NCI-H2107 treated with DMSO at 0.1 percent for 48 hours (cell line): ENCODE data around the gene CEP89.
"Not testable (repeated sequence)": the region's sequence is repeated elsewhere in the genome, so short reads cannot be mapped to it uniquely, and the experiment has no call there.

Experiments
- DNase-seq: peaks from one replicate; lab custom pipeline; 2025; ENCODE audit not compliant: unreplicated experiment; lab: John Stamatoyannopoulos, UW

Gene CEP89

DNA sequence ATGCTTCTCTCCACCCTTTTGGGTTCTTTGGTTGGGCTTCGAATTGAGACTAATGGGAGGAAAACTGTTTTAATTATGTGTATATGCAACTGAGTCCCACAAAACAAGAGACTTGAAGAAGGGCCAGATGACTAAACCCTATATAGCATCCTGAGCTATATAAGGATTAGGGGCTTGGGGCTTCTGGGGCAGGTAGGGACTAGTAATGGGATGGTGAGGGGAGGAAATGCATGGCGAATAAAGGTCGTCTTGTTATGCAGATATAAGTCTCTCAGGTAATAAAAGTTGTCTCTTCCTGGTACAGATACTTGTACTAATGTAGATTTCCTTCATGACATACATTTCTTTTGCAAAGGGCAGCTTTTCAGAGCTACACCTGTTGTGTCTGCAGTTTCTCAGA, 99.4 kb downstream of the CEP89 start:
- no peak for DNase-seq

DNA sequence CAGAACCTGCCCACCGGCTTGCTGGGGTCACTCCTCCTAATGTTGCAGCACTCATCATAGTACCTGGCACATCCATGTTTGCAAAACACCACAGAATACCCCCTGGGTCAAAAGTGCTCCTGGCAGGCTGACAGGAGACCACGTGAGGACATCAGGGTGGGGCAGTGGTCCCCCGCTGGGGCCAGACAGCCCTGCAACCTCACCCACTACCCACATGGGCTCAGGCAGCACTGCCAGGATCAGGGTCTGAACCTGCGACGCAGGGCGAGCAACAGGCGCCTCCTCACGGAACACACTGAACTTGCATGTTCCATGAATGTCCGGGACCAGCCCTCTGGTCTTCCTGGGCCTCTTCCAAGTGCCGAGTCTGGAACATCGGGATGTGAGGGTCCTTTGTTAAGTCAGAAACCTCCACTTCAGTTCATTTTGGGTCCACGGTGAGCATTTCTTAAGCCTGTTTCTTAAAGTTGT, 100.7 kb downstream of the CEP89 start:
- no peak for DNase-seq

DNA sequence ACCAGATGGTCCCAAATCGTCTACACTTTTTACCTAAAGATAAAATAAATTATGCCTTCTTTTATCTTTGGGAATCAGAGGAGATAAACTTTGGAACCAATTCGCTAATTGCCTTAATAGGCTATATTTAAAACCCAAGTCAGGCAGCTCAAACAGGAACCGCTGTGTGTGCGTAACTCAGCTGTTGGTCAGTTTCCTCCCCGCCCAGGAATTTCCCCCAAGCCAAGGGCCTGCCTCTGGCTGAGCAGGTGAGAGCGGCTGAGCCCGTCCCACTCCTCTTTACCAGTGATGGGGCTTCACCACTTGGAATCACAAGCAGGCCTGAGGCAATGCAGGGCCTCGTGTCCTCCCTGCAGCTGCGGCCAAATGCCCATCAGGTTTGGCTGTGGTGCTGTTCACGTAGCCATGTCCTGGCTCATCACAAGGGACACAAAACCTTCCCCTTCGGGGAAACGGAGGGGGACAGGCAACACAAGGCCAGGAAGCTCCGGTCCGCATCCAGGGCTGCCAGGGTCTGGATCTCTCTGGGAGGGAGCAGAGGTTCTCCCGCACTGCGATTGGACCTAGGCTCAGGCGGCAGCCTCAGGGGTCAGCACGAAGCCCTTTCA, 101.7 kb downstream of the CEP89 start:
- DNase-seq = no peak

DNA sequence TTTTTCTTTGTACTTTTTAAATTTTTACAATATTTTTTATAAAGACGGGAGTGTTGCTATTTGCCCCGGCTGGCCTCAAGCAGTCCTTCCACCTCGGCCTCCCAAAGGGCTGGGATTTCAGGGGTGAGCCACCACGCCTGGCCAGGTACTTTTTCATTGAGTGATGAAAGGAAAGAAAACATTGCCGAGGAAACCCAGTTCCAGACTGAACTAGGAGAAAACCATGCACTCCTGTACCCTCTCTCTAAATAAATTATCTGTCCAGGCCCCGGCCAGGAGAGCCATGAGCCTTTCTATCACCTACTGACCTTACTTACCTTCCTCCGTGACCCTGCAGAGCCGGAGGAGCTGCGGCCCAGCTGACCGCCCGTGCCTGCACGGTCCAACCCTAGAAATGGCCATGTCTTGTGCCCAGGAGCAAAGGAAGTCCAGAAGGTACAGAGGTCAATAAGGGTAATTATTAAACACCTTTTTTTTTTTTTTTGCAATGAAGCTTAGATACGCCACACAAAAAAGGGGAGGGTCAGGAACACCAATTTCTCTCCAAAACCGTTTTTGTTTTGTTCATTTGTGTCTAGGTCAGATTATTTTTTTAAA, 102.3 kb downstream of the CEP89 start, which contains the start of gene SLC7A9:
Gene SLC7A9 (minus strand): TSS at position 399 of the 597 bp plus-strand sequence. CDS start 1,233 bp downstream, outside the sequence.
- DNase-seq = no peak

DNA sequence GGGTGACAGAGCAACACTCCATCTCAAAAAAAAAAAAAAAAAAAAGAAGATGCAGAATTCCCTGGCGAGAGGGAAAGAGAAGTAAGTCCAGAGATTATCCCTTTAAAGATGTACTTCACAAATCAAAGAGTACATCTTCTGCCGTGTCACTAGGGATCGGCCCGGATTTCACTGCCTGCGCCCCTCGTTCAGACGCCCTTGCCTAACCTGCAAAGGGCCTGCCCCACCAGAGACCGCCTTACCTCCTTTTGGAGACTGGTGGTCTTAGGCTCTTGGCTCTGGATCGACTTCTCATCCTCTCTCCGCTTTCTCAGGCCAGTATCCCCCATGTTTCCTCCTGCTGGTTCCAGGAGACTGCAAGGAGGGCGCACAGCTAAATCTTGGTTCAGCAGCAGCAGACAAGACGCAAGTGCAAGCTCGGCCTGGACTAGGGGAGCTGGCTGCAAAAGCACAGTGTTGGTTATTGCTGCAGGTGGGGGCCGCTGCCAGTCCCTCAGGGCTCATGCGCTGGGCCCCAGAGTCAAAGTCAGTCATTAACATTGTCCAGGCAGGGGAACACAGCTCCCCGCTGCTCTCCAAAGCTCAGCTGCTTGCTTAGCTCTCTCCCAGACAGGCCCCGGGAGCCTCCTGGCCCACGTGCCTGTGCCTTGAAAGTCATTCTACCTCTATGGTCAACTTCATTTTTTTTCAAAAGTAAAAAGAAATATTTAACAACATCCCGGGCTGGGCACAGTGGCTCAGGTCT, 103.4 kb downstream of the CEP89 start:
- no peak for DNase-seq

DNA sequence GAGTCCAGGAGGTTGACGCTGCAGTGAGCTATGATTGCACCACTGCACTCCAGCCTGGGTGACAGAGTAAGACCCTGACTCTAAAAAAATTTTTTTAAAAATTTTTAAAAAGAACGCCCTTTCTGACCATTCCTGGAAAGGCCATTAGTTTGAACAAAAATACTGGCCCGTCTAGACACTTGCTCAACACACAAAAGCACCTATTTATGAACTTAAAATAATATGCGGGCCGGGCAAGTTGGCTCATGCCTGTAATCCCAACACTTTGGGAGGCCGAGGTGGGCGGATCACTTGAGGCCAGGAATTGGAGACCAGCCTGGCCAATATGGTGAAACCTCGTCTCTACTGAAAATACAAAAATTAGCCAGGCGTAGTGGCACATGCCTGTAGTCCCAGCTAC, 104.3 kb downstream of the CEP89 start:
- DNase-seq = not testable (repeated sequence)

DNA sequence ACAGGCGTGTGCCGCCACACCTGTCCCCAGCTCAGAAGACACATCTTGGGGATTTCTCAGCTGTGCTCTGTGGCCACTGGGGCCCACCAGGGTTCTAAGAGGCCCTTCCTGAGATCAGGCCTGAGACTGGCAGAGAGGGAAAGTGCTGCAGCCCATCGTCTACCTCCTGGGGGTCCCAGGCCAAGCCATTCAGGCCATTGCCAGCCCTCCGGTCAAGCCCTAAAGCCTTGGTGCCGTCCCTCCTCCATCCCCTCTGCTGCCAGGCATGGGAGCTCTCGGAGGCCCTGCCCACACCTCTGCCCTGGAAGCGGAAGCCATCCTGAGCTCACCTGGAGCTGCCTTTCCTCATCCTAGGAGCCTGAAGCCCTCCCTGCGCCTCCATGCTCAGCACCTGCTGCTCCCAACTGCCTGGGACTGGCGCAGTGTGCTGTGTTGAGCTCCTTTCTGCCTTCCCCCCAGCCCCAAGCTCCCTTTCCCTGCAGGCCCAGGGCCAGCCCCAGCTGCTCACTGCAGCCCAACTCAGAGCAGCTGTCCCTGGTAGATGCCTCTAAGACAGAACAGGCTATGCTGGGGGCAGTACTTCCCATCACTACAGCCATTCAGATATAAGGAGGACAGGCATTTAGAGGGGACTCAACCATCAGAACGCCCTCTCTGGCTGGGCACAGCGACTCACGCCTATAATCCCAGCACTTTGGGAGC, 105.0 kb downstream of the CEP89 start:
- no peak for DNase-seq

DNA sequence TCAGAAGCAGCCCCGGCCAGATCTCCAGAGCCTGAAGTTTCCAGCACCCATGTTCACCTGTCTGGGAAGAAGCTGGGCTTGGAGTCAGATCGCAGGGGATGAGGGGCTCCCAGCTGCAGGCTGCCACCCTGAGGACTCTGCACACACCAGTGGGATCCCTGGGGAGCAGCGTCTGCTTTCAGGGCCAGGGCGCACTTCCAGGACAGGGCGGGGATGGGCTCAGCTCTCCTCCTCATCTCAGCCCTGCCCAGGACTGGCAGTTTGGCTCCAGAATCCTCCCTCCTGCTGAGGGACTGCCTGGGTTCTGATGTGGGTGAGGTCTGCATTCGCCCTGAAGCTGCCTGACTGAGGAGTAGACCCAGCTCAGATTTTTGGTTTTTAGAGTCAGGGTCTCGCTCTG, 105.7 kb downstream of the CEP89 start:
- DNase-seq = no peak

DNA sequence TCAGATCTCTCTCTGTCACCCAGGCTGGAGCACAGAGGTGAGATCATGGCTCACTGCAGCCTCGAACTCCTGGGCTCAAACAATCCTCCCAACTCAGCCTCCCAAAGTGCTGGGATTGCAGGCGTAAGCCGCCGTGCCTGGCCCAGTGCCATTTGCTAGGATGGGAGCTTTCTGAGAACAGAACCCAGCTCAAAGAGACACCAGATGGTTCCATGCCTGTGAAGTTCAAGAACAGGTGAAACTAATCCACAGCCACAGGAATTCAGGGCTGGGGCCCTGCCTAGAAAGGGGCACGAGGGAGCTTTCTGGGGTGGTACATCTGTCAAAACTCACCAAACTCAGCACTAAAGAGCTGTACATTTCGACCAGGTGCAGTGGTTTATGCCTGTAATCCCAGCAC, 106.4 kb downstream of the CEP89 start:
- DNase-seq = no peak

DNA sequence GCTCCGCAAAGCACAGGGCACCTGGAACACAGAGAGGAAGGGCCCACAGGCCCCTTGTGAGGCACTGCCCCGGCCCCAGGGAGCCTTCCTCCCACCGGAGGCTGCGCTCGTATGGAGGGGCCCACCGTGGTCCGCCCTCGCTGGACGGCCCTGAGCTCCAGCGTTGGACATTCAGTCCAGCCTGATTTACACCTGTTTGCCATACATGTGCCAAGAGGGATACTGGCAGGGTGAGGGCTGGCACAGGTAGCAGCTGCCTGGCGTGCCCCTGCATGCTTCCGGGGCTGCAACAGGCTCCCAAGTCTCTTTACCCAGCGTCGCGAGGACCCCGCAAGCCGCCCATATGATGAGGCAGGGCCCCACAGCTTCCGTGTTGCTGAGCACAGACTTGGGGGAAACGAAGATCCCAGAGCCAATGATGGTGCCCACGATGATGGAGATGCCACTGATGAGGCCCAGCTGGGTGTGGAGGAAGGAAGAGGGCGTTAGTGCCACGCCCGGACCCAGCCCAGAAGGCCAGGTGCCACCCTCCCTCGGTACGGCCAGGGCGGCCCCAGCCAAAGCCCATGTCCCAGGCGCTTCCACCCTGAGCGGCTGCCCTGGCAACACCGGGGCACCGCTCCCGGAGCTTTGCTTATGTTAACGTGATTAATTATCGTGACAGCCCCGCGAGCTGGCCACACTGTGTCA, 107.3 kb downstream of the CEP89 start:
- no peak for DNase-seq

DNA sequence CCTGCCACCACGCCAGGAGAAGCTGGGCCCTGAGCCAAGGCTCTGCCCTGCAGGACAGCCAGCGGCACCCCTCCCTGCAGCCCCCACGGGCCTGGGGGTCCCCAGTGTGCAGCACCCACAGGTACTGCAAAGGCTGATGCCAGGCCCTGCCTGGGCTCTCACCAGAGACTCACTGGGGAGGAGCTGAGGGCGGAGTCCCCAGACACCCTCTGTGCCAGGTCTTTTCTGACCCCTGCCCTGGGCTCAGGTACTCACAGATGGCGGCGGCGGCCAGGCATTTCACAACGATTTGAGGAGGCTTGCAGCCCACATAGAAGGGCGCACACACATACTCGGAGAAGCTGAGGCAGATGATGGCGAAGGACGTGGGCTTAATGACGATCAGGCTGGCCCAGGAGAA, 107.9 kb downstream of the CEP89 start:
- no peak for DNase-seq

DNA sequence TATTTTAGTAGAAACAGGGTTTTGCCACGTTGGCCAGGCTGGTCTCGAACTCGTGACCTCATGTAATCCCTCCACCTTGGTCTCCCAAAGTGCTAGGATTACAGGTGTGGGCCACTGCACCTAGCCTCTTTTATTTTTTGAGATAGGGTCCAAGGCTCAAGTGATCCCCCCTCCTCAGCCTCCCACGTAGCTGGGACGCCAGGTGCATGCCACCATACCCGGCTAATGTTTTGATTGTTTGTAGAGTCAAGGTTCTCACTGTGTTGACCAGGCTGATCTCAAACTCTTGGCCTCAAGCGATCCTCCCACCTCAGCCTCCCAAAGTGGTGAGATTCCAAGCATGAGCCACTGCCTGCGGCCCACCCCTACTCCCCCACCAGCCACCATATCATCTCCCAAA, 108.5 kb downstream of the CEP89 start:
- no peak for DNase-seq

DNA sequence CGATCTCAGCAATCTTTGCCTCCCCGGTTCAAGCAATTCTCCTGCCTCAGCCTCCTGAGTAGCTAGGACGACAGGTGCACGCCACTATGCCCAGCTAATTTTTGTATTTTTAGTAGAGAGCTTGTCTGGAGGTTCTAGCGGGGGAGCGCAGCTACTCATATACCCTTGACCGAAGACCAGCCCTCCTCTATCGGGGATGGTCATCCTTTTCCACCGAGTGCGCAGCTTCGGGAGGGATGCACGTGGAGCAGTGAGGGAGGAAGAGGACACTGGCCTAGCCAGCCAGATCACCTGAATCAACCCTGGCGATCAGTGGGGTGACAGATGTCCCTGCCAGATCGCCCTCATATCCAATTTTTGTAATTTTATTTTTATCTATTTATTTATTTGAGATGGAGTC, 109.0 kb downstream of the CEP89 start:
- DNase-seq = no peak

DNA sequence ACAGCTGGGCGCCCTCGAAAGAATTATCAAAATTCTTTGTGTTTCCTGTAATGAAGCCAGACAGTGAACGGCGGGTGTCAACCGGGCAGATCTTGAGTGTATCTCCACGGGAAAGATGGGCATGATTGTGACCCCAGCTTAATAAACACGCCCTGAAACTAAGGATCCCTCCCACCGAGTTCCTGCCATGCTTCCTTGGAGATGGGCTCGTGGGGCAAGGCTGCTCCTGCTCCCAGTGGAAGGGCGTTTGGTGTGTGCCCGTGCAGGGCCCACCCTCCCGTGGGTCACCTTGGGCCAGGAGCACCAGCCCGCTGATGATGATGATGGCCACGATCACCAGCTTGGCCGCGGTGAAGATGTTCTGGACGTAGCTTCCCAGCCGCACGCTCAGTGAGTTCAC, 109.6 kb downstream of the CEP89 start:
- no peak for DNase-seq

DNA sequence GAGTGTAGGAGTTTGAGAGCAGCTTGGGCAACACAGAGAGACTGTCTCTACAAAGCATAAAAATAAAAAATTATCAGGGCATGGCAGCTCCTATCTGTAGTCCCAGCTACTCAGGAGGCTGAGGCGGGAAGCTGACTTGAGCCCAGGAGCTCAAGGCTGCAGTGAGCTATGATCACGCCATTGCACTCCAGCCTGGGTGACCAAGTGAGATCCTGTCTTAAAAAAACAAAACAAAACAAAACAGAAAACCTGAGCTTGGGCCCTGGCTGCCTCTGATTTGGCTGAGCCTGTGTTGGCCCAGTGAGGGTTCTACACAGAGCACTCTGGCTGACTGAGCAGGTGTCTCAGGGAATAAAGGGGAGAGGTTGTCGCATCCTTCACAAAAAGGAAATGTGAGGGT, 110.2 kb downstream of the CEP89 start:
- no peak for DNase-seq

DNA sequence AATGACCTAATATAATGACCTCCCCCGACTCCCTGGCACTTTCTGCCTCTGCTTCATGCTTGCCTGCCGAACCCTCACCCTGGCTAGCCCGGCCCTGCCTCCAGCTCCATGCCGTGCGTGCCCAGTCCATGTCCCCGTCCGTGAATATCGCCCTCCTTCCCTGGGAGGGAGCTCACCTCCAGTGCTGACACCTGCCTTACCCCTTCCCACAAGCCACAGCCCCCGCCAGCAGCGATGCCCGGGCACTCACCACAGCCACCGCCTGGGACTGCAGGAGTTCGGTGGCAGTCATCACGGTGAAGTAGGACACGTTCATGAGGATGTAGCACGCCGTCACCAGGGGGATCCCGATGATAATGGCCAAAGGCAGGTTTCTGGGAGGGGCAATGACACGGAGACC, 112.2 kb downstream of the CEP89 start:
- no peak for DNase-seq

DNA sequence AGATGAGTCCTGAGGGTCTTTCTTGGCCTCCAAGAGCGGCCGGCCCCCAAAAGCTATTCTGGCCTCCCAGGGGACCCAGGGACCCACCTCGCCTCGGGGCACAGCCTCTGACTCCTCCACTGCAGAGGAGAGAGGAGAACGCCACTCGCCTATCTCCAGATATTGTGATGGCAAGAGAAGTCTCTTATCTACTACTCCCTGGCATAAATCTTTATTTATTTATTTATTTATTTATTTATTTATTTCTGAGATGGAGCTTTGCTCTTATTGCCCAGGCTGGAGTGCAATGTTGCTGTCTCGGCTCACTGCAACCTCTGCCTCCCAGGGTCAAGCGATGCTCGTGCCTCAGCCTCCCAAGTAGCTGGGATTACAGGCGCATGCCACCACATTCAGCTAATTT, 113.2 kb downstream of the CEP89 start:
- no peak for DNase-seq

DNA sequence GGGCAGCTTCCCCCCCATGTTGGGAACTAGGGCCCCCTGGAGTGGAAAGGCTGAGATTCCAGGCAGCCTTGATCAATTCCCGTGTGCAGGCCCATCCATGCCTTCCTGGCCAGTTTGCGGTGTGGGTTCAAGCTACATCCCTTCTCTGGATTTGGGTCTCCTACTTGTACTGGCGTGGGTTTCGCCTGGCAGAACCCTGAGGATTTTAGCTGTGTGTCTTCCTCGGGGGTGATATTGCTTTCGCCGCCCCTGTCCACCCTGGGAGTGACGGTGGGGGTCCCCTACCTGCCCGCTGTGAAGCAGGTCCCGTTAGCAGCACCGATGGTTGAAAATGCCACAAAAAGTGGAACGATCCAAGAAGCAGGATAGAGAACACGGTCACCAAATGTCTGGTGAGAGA, 113.6 kb downstream of the CEP89 start:
- DNase-seq = no peak

DNA sequence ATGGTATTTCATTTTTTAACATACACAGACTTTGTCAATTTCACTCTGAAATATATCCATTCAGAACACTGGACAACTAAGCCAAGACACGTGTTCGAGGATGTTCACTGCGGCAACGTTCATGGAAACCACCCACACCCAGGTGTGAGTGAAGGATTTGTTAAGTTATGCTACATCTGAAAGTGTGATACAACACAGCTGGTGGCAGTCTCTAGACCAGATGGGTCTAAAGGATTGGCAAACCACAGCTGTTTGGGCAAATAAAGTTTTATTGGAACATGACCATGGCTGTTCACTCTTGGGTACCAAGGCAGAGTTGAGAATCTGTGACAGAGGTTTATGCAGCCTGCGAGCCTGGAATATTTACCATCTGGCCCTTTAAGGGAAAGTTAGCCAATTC, 114.2 kb downstream of the CEP89 start:
- no peak for DNase-seq

DNA sequence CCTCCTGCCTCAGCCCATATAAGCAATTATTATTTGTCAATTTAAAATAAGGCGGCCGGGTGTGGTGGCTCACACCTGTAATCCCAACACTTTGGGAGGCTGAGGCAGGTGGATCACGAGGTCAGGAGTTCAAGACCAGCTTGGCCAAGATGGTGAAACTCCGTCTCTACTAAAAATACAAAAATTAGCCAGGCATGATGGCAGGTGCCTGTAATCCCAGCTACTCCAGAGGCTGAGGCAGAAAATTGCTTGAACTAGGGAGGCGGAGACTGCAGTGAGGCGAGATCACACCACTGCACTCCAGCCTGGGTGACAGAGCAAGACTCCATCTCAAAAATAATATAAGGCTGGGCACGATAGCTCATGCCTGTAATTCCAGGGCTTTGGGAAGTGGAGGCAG, 114.9 kb downstream of the CEP89 start:
- DNase-seq = not testable (repeated sequence)

DNA sequence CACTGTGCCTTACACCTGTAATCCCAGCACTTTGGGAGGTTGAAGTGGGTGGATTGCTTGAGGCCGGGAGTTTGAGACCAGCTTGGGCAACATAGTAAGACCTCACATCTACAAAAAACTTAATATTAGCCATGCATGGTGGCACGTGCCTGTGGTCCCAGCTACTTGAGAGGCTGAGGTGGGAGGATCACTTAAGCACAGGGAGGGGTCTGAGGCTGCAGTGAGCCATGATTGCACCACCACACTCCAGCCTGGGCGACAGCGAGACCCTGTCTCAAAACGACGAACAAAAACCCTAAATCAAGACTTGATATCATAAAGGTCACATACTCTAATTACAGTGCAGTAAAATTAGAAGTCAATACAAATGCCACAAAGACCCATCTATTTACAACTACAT, 119.5 kb downstream of the CEP89 start:
- no peak for DNase-seq
